HG02642 (cell line): Measurements from ENCODE around the gene RNF115.
"Not testable (repeated sequence)": the region's sequence is repeated elsewhere in the genome, so short reads cannot be mapped to it uniquely, and the experiment has no call there.

Source experiments
- ATAC-seq: cut with Tn5 transposase; IDR thresholded peaks from one replicate; pipeline ENCODE4 v1.9.1; 2021; ENCODE audit warnings: mild to moderate bottlenecking; ENCODE audit not compliant: unreplicated experiment, poor library complexity

Gene RNF115

GRCh38 chr1:145747398-145748247 lies 76.3 kb downstream of the RNF115 start:
- no peak for ATAC-seq

GRCh38 chr1:145740269-145740668 lies 83.6 kb downstream of the RNF115 start:
- ATAC-seq: no peak

- ATAC-seq: no peak
Observed at GRCh38 chr1:145736191-145736590, 87.7 kb downstream of the RNF115 start.

- no peak for ATAC-seq
Observed at GRCh38 chr1:145730900-145731299, 93.0 kb downstream of the RNF115 start.

- no peak for ATAC-seq
Observed at GRCh38 chr1:145730467-145730866, 93.4 kb downstream of the RNF115 start.

- no peak for ATAC-seq
Observed at GRCh38 chr1:145729666-145730436, 94.0 kb downstream of the RNF115 start.

GRCh38 chr1:145729196-145729595 lies 94.7 kb downstream of the RNF115 start:
- no peak for ATAC-seq

GRCh38 chr1:145726193-145726592 lies 97.7 kb downstream of the RNF115 start:
- ATAC-seq: not testable (repeated sequence)

- peak; percentile 80 for ATAC-seq
Observed at GRCh38 chr1:145720878-145721671, 102.8 kb downstream of the RNF115 start.

- ATAC-seq: no peak
Observed at GRCh38 chr1:145720556-145720877, 103.4 kb downstream of the RNF115 start.

GRCh38 chr1:145719230-145720079 lies 104.4 kb downstream of the RNF115 start, which contains the start of gene CD160:
TSS of gene CD160 (plus strand) at chr1:145719499. CDS start at chr1:145728328, 8,829 bp downstream.
- no peak for ATAC-seq

- ATAC-seq: not testable (repeated sequence)
Observed at GRCh38 chr1:145718465-145718864, 105.4 kb downstream of the RNF115 start.

- ATAC-seq: no peak
Observed at GRCh38 chr1:145717833-145718232, 106.1 kb downstream of the RNF115 start.

GRCh38 chr1:145716641-145717345 lies 107.1 kb downstream of the RNF115 start:
- no peak for ATAC-seq

- no peak for ATAC-seq
Observed at GRCh38 chr1:145714524-145715111, 109.3 kb downstream of the RNF115 start.

GRCh38 chr1:145711213-145711651 lies 112.7 kb downstream of the RNF115 start:
- no peak for ATAC-seq

- ATAC-seq: no peak
Observed at GRCh38 chr1:145710291-145711027, 113.4 kb downstream of the RNF115 start.

- ATAC-seq: no peak
Observed at GRCh38 chr1:145708063-145708462, 115.8 kb downstream of the RNF115 start.
